GM21515 (cell line): ENCODE data around the gene EEF1AKMT1.
"Not testable (repeated sequence)": the region's sequence is repeated elsewhere in the genome, so short reads cannot be mapped to it uniquely, and the experiment has no call there.

Experiments used
- ATAC-seq: cut with Tn5 transposase; IDR thresholded peaks from one replicate; pipeline ENCODE4 v1.9.1; 2021; ENCODE audit not compliant: unreplicated experiment

The EEF1AKMT1 gene

DNA sequence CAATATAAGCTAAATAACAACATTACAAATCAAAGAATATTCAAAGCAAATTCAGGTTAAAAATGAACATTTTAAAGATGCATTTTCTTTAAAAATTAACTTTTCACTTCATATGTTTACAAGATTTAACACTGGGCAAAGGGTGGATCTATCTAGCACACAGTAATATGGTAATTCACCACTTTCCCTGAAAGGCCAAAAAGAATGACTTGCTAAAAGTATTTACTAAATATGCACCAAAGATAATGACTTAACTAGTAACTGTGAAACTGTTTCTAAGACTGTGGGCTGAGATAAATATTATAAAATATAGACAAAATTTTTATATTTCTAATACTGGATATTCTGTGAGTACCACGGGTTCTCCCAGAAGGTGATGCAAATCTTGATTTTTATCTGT lies 4.5 kb upstream of the EEF1AKMT1 start:
- ATAC-seq, result no peak

DNA sequence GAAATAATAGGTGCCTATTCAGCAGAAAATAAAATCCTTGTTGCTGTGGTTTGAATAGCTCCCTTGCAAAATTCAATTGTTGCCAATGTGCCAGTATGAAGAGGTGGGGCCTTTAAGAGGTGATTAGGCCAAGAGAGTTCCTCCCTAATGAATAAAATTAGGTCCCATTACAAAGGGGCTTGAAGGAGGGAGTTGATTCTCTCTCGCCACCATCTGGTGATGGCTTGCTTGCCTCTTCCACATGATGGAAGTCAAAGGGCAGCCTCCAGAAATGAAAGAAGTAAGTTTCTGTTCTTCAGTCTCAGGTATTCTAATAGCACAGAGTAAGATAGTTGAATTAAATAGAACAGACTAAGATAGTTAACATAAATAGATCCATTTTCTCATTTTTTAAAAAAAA lies 3.0 kb upstream of the EEF1AKMT1 start:
- no peak for ATAC-seq

DNA sequence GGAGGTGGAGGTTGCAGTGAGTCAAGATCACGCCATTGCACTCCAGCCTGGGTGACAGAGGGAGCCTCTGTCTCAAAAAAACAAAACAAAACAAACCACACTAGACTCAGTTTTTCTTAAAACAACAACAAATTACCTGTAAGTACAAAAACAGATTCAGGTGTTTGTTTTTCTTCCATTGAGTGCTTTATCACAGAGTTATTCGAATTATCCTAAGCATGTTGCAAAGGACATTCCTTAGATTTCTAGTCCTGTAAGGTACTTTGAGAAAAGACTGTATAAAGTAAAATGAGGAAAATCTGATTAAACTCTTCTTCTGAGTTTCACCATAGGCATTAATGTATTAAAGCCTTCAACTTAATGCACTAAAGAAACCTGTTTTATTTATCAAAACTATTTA lies 2.2 kb upstream of the EEF1AKMT1 start:
- no peak for ATAC-seq

DNA sequence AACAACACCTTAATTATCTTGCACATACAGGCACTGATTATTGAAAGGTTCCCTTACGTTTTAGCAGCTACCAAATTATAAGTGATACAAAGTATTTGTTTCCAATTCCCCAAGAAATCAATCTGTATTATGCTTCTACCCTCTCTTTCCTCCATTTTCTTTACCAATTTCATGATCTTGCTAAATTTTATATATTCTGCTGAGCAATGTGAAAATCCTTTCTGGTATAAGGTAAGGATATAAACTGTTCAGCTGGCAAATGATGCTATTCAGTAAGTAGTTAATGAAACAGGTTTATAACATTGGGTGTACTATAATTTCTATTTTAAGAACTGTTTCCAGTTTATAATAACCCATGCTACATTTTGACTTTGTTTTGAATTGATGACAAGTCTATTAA lies 985 bp upstream of the EEF1AKMT1 start:
- no peak for ATAC-seq

DNA sequence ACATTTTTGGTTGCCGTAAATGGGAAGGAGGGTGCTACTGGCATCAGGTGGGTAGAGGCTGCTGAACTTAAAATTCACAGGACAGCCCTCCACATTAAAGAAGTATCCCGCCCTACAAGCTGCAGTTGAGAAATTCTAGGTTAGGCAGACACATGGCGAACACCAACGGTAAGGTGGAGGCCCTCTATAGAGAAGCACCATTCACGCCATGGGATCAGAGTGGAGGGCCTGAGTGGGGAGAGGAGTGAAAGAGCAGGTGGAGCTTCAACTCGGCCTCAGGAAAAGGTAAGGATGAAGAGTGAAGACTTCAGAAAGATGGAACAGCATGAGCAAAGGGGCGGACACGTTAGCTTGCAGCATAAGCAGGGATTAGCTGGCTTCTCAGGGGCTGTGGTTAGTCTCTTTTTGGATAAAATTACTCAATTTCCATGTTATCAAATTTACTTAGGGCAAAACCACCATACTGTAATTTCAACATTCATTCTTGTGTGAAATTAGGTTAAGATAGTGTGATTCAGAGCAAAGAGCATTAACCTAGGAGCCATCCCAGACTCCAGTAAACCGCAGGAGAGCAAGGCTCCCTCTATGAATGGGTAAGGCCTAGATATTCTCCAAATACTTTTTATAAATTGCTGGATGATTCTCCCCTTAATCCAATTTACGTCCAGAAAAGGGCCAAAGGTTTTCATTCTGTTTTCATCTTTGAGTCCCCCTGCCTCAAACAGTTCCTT lies 1.2 kb downstream of the EEF1AKMT1 start:
- ATAC-seq, result no peak

DNA sequence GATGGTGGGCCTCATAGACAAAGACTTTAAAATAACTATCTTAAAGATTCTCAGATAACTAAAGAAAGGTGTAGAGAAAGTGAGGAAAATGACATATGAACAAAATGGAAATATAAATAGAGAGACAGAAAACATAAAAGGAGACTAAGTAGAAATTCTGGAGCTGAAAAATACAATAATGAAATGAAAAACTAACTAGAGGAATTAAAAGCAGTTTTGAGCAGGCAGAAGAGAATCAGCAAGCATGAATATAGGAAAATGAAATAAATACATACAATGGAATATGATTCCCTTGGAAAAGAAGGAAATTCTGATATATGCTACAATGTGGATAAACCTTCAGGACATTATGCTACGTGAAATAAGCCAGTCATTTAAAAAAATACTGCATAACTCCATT lies 3.9 kb downstream of the EEF1AKMT1 start:
- no peak for ATAC-seq

DNA sequence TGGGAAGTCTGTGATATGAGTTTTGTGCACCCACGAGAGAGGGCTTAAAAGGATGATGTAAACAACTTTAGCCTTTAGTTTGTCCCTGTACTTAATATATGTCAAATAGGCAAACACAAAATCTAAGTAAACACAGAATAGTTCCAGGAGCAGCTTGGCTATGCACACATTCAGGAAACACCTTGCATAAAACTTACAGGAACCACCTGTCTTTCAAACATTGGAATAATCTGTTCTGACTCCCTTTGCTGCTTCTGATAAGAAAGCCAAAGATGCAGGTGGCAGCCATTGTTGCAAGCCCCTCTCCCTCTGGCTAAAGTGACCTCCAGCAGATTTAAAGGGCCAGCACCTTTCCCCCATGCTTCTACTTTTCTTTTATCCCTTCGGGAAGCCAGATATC lies 4.7 kb downstream of the EEF1AKMT1 start:
- no peak for ATAC-seq

DNA sequence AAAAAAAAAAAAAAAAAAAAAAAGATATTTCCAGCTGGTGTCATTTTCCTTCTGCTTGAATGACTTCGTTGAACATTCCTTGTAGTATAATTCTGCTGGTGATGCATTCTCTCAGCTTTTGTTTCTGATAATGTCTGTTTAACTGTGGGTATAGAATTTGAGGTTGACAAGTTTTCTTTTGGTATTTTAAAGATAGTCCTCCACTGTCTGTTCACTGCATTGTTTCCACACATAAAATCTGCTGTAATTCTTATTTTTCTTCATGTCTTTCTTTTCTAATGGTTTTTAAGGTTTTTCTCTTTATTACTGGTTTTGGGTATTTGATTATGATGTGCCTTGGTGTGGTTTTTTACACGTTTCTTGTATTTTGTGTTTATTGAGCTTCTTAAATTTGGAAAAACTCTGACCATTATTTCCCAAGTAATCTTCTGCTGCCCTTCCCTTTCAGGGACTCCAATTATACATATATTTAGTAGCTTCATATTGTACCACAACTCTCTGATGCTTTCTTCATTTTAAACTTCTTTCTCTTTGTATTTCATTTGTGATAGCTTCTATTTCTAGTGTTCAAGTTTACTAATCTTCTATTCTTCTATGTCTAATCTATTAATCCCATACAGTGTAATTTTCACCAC lies 6.3 kb downstream of the EEF1AKMT1 start:
- ATAC-seq, result no peak

DNA sequence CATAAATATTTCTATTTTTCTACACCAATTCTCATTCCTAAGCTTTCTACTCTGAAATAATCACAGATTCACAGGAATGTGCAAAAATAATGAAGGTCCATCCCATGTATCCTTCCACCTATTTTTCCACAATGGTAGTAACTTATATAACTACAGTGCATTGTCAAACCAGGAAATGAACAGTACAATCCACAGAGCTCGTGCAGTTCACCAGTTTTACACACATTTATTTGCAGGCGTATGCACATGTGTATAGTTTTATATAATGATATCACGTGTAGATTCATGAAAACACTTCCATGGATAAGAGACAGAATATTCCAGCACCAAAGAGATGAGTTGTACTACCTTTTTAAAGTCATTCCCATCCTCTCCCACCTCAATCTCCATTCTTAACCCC lies 12.9 kb downstream of the EEF1AKMT1 start:
- no peak for ATAC-seq

DNA sequence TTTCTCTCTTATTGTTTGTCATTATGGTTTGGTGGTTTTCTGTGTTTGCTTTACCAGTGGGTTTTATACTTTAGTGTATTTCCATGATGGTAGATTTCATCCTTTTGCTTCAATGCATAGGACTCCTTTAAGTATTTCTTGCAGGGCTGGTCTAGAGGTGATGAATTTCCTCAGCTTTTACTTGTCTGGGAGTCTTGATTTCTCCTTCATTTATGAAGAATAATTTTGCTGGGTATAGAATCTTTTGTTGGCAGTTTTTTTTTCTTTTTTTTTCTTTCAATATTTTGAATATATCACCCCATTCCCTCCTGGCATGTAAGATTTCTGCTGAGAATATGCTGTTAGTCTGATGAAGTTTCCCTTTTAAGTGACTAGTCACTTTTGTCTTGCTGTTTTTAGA lies 19.8 kb downstream of the EEF1AKMT1 start:
- ATAC-seq, result no peak

DNA sequence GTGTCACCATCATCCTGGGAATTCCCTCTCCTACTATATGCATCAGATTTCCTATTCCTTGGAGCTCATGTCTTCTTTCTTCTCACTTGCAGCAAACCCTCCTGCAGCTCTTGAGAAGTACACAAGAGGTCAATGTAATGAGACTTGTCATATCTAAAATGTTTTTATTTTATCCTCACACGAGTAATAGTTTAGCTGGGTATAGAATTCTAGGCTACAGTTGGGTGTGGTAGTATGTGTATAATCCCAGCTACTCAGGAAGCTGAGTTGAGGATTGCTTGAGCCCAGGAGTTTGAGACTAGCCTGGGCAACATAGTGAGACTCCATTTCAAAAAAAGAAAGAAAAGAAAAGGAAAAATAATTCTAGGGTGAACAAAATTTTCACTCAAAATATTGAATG lies 24.4 kb downstream of the EEF1AKMT1 start:
- no peak for ATAC-seq

DNA sequence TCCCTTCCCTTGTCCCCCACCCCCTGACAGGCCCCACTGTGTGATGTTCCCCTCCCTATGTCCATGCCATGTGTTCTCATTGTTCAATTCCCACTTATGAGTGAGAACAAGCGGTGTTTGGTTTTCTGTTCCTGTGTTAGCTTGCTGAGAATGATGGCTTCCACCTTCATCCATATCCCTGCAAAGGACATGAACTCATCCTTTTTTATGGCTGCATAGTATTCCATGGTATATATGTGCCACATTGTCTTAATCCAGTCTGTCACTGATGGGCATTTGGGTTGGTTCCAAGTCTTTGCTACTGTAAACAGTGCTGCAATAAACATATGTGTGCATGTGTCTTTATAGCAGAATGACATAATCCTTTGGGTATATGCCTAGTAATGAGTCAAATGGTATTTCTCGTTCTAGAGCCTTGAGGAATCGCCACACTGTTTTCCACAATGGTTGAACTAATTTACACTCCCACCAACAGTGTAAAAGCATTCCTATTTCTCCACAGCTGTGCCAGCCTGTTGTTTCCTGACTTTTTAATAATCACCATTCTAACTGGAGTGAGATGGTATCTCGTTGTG lies 29.8 kb downstream of the EEF1AKMT1 start:
- ATAC-seq, result not testable (repeated sequence)

DNA sequence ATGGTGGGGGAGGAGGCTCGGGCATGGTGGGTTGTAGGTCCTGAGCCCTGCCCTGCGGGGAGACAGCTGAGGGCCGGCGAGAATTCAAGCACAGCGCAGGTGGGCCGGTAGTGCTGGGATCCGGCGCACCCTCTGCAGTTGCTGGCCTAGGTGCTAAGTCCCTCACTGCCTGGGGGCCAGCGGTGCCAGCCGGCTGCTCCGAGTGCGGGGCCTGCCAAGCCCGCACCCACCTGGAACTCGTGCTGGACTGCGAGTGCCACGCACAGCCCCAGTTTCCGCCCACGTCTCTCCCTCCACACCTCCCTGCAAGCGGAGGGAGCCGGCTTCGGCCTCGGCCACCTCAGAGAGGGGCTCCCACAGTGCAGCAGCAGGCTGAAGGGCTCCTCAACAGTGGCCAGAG lies 33.7 kb downstream of the EEF1AKMT1 start:
- ATAC-seq, result no peak

DNA sequence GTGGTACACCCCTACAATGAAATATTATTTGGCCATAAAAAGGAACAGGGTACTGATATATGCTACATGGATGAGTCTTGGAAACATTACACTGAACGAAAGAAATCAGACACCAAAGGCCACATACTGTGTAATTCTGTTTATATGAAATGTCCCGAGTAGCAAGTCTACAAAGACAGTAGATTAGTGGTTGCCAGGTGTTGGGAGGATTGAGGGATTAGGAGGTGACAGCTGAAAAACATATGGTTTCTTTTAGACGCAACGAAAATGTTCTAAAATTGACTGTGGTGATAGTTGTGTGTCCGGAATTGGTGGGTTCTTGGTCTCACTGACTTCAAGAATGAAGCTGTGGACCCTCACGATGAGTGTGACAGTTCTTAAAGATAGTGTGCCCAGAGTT lies 35.1 kb downstream of the EEF1AKMT1 start:
- ATAC-seq, result no peak

DNA sequence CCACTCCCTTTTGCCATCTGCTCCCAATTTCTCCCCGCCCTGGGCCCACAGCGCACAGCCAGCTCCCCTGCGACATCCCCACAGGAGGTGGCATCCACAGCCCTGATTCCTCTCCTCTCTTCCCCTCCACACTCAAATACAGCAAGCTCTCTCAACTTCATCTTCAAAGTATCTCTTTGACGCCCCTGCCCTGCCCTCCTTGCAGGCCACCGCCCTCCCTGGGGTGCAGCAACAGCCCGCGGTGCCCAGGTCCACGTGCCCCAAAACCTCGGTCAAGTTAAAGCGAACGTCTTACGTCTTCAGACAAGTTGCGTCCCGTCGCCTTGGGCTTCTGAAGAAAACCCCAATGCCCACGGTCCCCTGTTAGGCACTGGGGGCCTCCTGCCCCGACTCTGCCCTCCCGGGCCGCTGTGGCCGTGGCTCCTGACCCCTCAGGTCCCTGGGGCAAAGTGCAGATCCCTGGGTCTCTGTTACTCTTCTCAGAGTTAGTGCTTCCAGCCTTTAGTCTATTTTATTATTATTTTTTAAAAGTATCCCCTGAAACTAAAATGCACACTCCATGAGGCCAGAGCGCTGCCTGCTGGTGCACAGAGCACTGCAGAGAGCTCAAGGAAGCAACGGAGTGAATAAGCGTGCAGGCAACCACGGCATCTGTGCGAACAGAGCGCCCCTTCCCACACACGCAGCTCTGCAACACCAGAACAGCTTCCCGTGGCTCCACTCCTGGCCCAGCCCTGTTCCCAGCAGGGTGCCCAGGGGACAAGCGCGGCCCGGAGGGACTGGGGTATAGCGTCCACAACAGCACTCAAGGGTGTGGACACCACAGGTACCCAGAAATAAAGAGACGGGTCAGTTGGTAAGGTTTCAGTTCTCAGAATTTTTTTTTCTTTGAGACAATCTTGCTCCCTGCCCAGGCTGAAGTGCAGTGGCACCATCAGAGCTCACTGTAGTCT lies 43.9 kb downstream of the EEF1AKMT1 start:
- ATAC-seq, result no peak

DNA sequence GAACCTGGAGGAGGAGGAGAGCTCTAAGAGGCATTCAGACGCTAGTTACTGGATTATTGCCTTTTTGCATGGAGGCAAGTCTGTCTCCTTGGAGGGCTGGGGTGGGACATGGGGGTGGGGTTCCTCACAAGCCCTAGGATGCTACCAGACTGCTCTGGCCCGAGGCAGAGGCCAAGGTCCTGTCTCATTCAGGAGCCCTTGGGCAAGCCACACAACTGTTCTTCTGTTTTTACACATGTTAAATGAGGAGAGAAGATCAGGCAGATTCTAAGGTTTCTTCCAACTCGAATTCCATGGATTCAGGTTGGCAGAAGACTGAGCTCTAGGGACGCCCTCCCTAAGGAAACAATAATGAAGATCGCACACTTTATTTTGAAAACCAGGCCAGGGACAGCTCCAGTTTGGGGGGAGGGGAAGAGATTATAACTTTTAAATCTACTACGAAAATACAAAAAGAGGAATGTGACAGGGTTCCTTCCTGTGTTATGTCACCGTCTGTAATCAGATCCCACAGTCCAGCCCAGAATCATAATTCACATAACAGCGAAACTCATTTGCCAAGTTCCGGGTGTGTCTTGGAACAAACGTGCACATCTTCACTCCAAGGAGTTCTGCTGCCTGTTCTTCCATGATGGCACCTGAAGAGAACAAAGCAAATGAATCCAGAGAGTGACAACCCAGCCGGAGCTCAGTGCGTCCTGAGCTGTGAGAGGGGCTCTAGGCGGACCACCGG lies 45.0 kb downstream of the EEF1AKMT1 start:
- no peak for ATAC-seq

DNA sequence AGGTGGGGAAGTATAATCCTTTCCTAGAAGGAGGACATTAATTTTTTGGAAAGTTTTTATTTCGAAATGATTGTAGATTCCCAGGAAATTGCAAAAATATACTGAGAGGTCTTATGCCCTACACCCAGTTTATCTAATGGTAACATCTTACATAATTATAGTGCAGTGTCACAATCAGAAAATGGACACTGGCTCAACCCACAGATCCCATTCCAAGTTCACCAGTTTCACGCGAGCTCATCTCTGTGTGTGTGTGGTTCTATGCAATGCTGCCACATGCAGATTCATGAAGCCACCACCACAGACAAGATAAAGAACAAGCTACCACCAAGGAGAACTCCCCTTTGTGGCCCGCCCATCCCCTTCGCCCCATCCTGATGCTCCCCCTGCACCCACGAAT lies 45.9 kb downstream of the EEF1AKMT1 start:
- no peak for ATAC-seq

DNA sequence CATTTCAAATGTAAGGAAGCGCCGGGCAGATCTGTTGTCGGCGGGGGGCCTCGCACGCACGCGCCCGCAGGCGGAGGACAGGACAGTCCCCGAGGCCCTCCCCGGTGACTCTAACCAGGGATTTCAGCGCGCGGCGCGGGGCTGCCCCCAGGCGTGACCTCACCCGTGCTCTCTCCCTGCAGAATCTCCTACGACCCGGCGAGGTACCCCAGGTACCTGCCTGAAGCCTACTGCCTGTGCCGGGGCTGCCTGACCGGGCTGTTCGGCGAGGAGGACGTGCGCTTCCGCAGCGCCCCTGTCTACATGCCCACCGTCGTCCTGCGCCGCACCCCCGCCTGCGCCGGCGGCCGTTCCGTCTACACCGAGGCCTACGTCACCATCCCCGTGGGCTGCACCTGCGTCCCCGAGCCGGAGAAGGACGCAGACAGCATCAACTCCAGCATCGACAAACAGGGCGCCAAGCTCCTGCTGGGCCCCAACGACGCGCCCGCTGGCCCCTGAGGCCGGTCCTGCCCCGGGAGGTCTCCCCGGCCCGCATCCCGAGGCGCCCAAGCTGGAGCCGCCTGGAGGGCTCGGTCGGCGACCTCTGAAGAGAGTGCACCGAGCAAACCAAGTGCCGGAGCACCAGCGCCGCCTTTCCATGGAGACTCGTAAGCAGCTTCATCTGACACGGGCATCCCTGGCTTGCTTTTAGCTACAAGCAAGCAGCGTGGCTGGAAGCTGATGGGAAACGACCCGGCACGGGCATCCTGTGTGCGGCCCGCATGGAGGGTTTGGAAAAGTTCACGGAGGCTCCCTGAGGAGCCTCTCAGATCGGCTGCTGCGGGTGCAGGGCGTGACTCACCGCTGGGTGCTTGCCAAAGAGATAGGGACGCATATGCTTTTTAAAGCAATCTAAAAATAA lies 52.1 kb downstream of the EEF1AKMT1 start:
- ATAC-seq, result no peak

DNA sequence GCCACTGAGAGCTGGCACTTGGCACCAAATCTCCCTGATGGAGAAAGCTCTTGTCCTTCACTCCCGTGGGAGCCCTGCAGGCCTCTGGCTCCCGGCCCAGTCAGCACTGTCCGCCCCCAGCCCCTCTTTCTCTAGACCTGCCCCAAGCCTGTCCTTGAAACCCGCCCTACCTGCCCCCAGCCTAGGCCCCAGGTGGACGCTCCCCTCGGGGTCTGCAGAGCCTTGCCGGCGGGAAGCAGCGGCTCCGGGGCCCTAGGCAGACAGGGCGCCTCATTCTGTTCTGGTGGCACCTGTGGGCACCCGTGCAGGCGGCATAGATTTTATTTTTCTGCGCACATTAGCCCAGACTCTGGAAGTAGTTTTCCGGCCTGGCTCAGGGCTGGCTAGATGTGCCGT lies 52.7 kb downstream of the EEF1AKMT1 start:
- no peak for ATAC-seq

DNA sequence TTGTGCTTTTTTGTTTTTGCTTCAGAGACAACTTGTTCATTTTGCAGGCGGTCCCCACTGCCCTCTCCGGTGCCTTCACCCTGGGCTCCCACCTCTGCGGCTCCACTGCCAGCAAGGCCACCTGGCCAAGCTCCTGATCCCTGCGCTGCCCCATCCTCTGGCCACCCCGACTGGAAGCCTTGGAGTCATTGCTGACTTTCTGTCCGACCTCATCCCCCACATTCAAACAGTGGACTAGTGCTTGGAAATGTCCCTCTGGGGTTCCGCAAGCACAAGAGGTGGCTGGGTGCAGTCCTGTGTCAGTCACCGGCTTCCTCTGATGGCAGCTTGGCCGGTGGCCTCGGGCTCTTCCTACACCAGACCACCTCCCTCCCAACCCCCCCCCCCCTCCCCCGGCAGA lies 53.3 kb downstream of the EEF1AKMT1 start:
- ATAC-seq, result no peak
